ENCODE measurements around the gene PLAAT4. TPM values are rescaled to one million over a fixed set of nuclear protein-coding genes. Genes with fewer than 3 reads are reported as not detected.

PLAAT4 gene, protein sequence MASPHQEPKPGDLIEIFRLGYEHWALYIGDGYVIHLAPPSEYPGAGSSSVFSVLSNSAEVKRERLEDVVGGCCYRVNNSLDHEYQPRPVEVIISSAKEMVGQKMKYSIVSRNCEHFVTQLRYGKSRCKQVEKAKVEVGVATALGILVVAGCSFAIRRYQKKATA
- 13.7 and 17.5 TPM in 2 replicates for total RNA-seq
- 7.9 and 16.0 TPM in 2 replicates for polyA plus RNA-seq

DNA sequence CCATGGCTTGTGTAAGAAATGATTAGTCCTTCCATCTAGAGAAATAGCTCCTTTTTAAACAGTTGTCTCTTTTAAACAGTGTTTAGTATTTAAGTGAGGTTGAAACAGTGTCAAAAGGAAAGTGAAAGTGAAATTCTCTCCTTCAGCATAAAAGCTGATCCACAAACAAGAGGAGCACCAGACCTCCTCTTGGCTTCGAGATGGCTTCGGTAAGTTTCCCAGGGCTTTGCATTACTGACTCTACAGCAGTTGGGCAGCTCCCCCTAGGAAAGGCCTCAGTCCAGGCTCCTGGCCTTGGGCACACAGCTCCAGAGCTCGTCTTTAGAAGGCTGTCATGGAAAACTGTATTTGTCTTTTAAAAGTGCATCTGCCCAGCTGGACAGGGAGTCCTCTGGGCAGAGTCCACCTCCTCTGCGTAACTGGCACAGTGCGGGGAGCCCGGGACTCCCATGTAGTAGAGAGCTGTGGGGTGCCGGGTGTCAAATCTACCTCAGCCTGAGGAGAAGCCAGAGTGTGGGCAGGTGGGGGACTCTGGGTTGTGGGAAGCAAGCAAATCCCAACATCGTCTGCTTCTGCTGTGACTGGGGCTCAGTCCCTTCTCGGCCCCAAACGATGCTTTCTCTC, at the start of gene PLAAT4:
Gene PLAAT4 (plus strand): TSS at position 140 of the 624 bp plus-strand sequence. CDS start 61 bp downstream, at position 201.
- Histone ChIP-seq H4K20me1 (ENCODE audit: insufficient read depth, poor library complexity, severe bottlenecking) (no peaks in the 10 kb centered on the region), H3K36me3 (replicated peaks; ENCODE audit: insufficient read depth, low read depth) (no peaks in the 10 kb centered on the region), H3K9me3 (ENCODE audit: low read depth) (no peaks in the 10 kb centered on the region), H3K4me3 (no peak within 1 kb of the TSS), H3K27me3 (no peaks in the 10 kb centered on the region), H3K79me2 (no peaks in the 10 kb centered on the region), H2AFZ (peak within 1 kb of the TSS; percentile 17), H3K4me2 (peak within 1 kb of the TSS; percentile 65), H3K4me1 (ENCODE audit: insufficient read depth) (peaks cover 12% of the 10 kb centered on the region), H3K27ac (peak within 1 kb of the TSS; percentile 21), H3K9me2 (replicated peaks; ENCODE audit: insufficient read depth) (no peaks in the 10 kb centered on the region)
- no peak for TF ChIP-seq EZH2 (IDR thresholded peaks at IDR 0.05; ENCODE audit: borderline replicate concordance)
- TF ChIP-seq, protein P1, sequence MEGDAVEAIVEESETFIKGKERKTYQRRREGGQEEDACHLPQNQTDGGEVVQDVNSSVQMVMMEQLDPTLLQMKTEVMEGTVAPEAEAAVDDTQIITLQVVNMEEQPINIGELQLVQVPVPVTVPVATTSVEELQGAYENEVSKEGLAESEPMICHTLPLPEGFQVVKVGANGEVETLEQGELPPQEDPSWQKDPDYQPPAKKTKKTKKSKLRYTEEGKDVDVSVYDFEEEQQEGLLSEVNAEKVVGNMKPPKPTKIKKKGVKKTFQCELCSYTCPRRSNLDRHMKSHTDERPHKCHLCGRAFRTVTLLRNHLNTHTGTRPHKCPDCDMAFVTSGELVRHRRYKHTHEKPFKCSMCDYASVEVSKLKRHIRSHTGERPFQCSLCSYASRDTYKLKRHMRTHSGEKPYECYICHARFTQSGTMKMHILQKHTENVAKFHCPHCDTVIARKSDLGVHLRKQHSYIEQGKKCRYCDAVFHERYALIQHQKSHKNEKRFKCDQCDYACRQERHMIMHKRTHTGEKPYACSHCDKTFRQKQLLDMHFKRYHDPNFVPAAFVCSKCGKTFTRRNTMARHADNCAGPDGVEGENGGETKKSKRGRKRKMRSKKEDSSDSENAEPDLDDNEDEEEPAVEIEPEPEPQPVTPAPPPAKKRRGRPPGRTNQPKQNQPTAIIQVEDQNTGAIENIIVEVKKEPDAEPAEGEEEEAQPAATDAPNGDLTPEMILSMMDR (IDR thresholded peaks at IDR 0.05; ENCODE audit: poor library complexity): no peak
- TF ChIP-seq EZH2phosphoT487 (IDR thresholded peaks at IDR 0.05; ENCODE audit: low read depth, severe bottlenecking, unreplicated experiment): no peak
- DNase-seq (ENCODE audit: low spot score): peak; percentile 50
- 77% methylated on average over 10 of the region's 10 CpGs for WGBS (ENCODE audit: low lambda C conversion rate, missing lambda C conversion rate)

DNA sequence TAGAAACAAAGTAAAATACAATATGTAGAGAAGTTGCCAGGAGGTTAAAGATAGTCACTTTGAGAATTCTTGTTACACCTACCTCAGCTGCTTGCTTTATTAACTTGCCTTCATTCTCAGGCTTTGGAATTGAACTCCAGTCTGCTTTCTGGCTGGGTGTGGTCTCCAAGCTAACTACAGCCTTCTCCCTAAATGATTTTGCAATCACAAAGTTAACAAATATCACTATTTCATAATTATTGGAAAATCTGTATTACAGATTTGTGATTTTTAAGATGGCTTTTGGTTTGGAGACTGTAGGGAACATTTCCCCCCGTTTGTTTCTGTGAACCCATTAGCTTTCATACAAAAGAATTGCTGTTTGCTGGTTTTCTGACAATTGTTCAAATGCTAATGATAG, 47.8 kb upstream of the PLAAT4 start:
- 75% methylated on average over 1 of the region's 1 CpG for WGBS (ENCODE audit: low lambda C conversion rate, missing lambda C conversion rate)
- H3K27ac ChIP-seq: no peak overlapping the region
- no peak overlapping the region for H3K4me2 ChIP-seq

DNA sequence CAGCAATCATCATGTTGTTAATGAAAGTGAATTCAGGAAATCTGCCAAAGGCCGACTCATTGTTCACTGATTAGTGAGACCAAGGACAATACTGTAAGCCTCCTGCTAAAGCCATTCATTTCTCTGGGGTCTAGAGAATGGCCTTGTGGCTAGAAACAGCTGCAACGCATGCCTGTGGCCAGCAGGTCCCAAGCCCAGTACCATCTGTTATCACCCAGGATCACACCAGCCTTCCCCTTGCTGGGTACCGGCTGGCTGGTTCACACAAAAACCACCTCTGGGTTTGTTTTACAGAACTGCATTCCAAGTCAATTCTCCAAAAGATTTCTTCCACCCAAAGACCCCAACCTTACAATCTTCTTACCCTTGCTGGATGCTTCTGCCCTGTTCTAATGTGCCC, 46.7 kb upstream of the PLAAT4 start:
- Histone ChIP-seq H3K36me3 (replicated peaks; ENCODE audit: insufficient read depth, low read depth) (no peaks in the 10 kb centered on the region), H3K27ac (no peak overlapping the region), H3K4me1 (ENCODE audit: insufficient read depth) (peaks cover 8% of the 10 kb centered on the region), H3K79me2 (no peaks in the 10 kb centered on the region), H3K4me2 (peak overlapping the region; percentile 94), H3K9me3 (ENCODE audit: low read depth) (peaks cover 3% of the 10 kb centered on the region), H3K9me2 (replicated peaks; ENCODE audit: insufficient read depth) (no peaks in the 10 kb centered on the region), H3K27me3 (peaks cover 5% of the 10 kb centered on the region), H2AFZ (no peak overlapping the region), H4K20me1 (ENCODE audit: insufficient read depth, poor library complexity, severe bottlenecking) (no peaks in the 10 kb centered on the region), H3K4me3 (no peak overlapping the region)
- TF ChIP-seq, protein P1 (IDR thresholded peaks at IDR 0.05; ENCODE audit: poor library complexity): no peak
- no peak for TF ChIP-seq EZH2 (IDR thresholded peaks at IDR 0.05; ENCODE audit: borderline replicate concordance)
- no peak for TF ChIP-seq EZH2phosphoT487 (IDR thresholded peaks at IDR 0.05; ENCODE audit: low read depth, severe bottlenecking, unreplicated experiment)
- WGBS (ENCODE audit: low lambda C conversion rate, missing lambda C conversion rate): 53% methylated on average over 3 of the region's 3 CpGs
- DNase-seq (ENCODE audit: low spot score): no peak

More for the DNA sequence above, 47.8 kb upstream of the PLAAT4 start:
- Histone ChIP-seq H3K79me2 (no peaks in the 10 kb centered on the region), H3K9me3 (ENCODE audit: low read depth) (peaks cover 3% of the 10 kb centered on the region), H4K20me1 (ENCODE audit: insufficient read depth, poor library complexity, severe bottlenecking) (no peaks in the 10 kb centered on the region), H3K4me1 (ENCODE audit: insufficient read depth) (peaks cover 8% of the 10 kb centered on the region), H2AFZ (no peak overlapping the region), H3K4me3 (no peak overlapping the region), H3K9me2 (replicated peaks; ENCODE audit: insufficient read depth) (no peaks in the 10 kb centered on the region), H3K36me3 (replicated peaks; ENCODE audit: insufficient read depth, low read depth) (no peaks in the 10 kb centered on the region), H3K27me3 (peaks cover 5% of the 10 kb centered on the region)
- TF ChIP-seq EZH2 (IDR thresholded peaks at IDR 0.05; ENCODE audit: borderline replicate concordance) (no peak), EZH2phosphoT487 (IDR thresholded peaks at IDR 0.05; ENCODE audit: low read depth, severe bottlenecking, unreplicated experiment) (no peak)
- TF ChIP-seq, protein P1 (IDR thresholded peaks at IDR 0.05; ENCODE audit: poor library complexity): no peak
- no peak for DNase-seq (ENCODE audit: low spot score)

Measured in hepatocyte (in vitro differentiated cells).